ENCODE measurements around the gene CYP4V2.

DNA sequence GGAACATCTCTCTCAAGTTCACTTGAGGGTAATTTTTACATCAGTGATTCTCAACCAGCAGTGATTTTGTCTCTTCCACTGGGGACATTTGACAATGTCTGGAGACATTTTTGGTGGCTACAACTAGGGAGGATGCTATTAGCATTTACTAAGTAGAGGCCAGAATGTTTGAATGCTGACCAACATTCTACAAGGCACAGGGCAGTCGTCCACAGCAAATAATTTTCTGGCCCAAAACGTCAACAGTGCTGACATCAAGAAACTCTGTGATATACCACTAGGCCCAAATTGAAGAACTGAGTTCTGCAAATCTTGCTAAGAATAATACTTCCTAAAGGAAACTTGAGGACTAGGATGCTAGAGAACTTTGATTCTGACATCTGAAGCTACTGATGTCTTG is 43.0 kb downstream of the CYP4V2 start:
- TF ChIP-seq, protein P1, sequence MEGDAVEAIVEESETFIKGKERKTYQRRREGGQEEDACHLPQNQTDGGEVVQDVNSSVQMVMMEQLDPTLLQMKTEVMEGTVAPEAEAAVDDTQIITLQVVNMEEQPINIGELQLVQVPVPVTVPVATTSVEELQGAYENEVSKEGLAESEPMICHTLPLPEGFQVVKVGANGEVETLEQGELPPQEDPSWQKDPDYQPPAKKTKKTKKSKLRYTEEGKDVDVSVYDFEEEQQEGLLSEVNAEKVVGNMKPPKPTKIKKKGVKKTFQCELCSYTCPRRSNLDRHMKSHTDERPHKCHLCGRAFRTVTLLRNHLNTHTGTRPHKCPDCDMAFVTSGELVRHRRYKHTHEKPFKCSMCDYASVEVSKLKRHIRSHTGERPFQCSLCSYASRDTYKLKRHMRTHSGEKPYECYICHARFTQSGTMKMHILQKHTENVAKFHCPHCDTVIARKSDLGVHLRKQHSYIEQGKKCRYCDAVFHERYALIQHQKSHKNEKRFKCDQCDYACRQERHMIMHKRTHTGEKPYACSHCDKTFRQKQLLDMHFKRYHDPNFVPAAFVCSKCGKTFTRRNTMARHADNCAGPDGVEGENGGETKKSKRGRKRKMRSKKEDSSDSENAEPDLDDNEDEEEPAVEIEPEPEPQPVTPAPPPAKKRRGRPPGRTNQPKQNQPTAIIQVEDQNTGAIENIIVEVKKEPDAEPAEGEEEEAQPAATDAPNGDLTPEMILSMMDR (conservative IDR thresholded peaks at IDR 0.05; ENCODE audit: low read depth in 2 of 2) = no peak
- TF ChIP-seq, protein P2, sequence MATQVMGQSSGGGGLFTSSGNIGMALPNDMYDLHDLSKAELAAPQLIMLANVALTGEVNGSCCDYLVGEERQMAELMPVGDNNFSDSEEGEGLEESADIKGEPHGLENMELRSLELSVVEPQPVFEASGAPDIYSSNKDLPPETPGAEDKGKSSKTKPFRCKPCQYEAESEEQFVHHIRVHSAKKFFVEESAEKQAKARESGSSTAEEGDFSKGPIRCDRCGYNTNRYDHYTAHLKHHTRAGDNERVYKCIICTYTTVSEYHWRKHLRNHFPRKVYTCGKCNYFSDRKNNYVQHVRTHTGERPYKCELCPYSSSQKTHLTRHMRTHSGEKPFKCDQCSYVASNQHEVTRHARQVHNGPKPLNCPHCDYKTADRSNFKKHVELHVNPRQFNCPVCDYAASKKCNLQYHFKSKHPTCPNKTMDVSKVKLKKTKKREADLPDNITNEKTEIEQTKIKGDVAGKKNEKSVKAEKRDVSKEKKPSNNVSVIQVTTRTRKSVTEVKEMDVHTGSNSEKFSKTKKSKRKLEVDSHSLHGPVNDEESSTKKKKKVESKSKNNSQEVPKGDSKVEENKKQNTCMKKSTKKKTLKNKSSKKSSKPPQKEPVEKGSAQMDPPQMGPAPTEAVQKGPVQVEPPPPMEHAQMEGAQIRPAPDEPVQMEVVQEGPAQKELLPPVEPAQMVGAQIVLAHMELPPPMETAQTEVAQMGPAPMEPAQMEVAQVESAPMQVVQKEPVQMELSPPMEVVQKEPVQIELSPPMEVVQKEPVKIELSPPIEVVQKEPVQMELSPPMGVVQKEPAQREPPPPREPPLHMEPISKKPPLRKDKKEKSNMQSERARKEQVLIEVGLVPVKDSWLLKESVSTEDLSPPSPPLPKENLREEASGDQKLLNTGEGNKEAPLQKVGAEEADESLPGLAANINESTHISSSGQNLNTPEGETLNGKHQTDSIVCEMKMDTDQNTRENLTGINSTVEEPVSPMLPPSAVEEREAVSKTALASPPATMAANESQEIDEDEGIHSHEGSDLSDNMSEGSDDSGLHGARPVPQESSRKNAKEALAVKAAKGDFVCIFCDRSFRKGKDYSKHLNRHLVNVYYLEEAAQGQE (IDR thresholded peaks at IDR 0.05; ENCODE audit: unreplicated experiment) = no peak
- TF ChIP-seq POLR2AphosphoS5 (IDR thresholded peaks at IDR 0.05; ENCODE audit: low read depth) (no peak), EZH2 (IDR thresholded peaks at IDR 0.05; ENCODE audit: low read depth, unreplicated experiment) (no peak), EZH2phosphoT487 (IDR thresholded peaks at IDR 0.05; ENCODE audit: unreplicated experiment) (no peak), ZNF331 (CRISPR knock-in tag; IDR thresholded peaks at IDR 0.05; ENCODE audit: low read depth) (no peak), CREB1 (CRISPR knock-in tag; IDR thresholded peaks at IDR 0.05; ENCODE audit: low read depth) (no peak), ZNF114 (CRISPR knock-in tag; IDR thresholded peaks at IDR 0.05) (no peak), JUNB (IDR thresholded peaks at IDR 0.05; ENCODE audit: unreplicated experiment) (no peak), STAT1 (IDR thresholded peaks at IDR 0.05; ENCODE audit: unreplicated experiment) (no peak)
- TF ChIP-seq, protein P3, sequence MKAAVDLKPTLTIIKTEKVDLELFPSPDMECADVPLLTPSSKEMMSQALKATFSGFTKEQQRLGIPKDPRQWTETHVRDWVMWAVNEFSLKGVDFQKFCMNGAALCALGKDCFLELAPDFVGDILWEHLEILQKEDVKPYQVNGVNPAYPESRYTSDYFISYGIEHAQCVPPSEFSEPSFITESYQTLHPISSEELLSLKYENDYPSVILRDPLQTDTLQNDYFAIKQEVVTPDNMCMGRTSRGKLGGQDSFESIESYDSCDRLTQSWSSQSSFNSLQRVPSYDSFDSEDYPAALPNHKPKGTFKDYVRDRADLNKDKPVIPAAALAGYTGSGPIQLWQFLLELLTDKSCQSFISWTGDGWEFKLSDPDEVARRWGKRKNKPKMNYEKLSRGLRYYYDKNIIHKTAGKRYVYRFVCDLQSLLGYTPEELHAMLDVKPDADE (IDR thresholded peaks at IDR 0.05) = no peak
